Hepatocyte (in vitro differentiated cells): ENCODE measurements around the gene CFAP298. TPM values are rescaled to one million over a fixed set of nuclear protein-coding genes. Genes with fewer than 3 reads are reported as not detected.
"Not testable (repeated sequence)": the region's sequence is repeated elsewhere in the genome, so short reads cannot be mapped to it uniquely, and the experiment has no call there.

Experiments
- DNase-seq: peaks from one replicate; pipeline ENCODE4 v3.0.0-alpha.2; 2016; ENCODE audit warnings: low spot score
- H2AFZ ChIP-seq: fragments of 200-600 bp; sonication (generic); 2 replicates; pipeline ENCODE4 v1.6.0; 2016; ENCODE audit warnings: antibody characterized with exemption, mild to moderate bottlenecking
- H3K27ac ChIP-seq: fragments of 200-600 bp; sonication (generic); 2 replicates; pipeline ENCODE4 v1.5.1; 2016; ENCODE audit warnings: mild to moderate bottlenecking
- H3K27me3 ChIP-seq: fragments of 200-600 bp; sonication (generic); 2 replicates; pipeline ENCODE4 v1.6.1; 2016
- H3K36me3 ChIP-seq: fragments of 200-600 bp; sonication (generic); replicated peaks from 2 replicates; pipeline ENCODE4 v1.5.1; 2016; ENCODE audit warnings: low read depth; ENCODE audit not compliant: insufficient read depth
- H3K4me1 ChIP-seq: fragments of 200-600 bp; sonication (generic); 2 replicates; pipeline ENCODE4 v1.5.1; 2016; ENCODE audit warnings: mild to moderate bottlenecking, moderate library complexity; ENCODE audit not compliant: insufficient read depth
- H3K4me2 ChIP-seq: fragments of 200-600 bp; sonication (generic); 2 replicates; pipeline ENCODE4 v1.6.0; 2016
- H3K4me3 ChIP-seq: fragments of 200-600 bp; sonication (generic); 2 replicates; pipeline ENCODE4 v1.5.1; 2016; ENCODE audit warnings: mild to moderate bottlenecking
- H3K79me2 ChIP-seq: fragments of 200-600 bp; sonication (generic); 2 replicates; pipeline ENCODE4 v1.6.0; 2017; ENCODE audit warnings: mild to moderate bottlenecking
- H3K9me2 ChIP-seq: fragments of 200-600 bp; sonication (generic); replicated peaks from 2 replicates; pipeline ENCODE4 v1.6.0; 2017; ENCODE audit warnings: mild to moderate bottlenecking; ENCODE audit not compliant: insufficient read depth
- H3K9me3 ChIP-seq: fragments of 200-600 bp; sonication (generic); 2 replicates; pipeline ENCODE4 v1.5.1; 2016; ENCODE audit warnings: low read depth, mild to moderate bottlenecking
- H4K20me1 ChIP-seq: fragments of 200-600 bp; sonication (generic); 2 replicates; pipeline ENCODE4 v1.6.0; 2016; ENCODE audit warnings: mild to moderate bottlenecking; ENCODE audit not compliant: insufficient read depth, poor library complexity, severe bottlenecking
- EZH2 ChIP-seq: fragments of 200-600 bp; sonication (generic); IDR thresholded peaks from 2 replicates; pipeline ENCODE4 v1.6.1; 2016; ENCODE audit warnings: antibody characterized with exemption, mild to moderate bottlenecking, borderline replicate concordance
- EZH2phosphoT487 ChIP-seq: fragments of 200-600 bp; sonication (generic); IDR thresholded peaks from one replicate; pipeline ENCODE4 v1.6.1; 2018; ENCODE audit warnings: antibody characterized with exemption, mild to moderate bottlenecking, low read depth, moderate library complexity; ENCODE audit not compliant: unreplicated experiment, severe bottlenecking
- WGBS: methylation state at CpG from one replicate; pipeline ENCODE4 v1.1.6; 2016; ENCODE audit warnings: low lambda C conversion rate; ENCODE audit errors: missing lambda C conversion rate; 5-methylcytosine and 5-hydroxymethylcytosine counted together
- polyA plus RNA-seq: library from polyadenylated mRNA; unstranded; fragments of >200 nt; fragmentation: Nextera tagmentation; extraction: Ambion mirVana; gene quantifications from 2 replicates; pipeline ENCODE4 v1.2.1, GENCODE V29; 2016
- total RNA-seq: library from RNA; depleted of rRNA; stranded (reverse); fragments of >200 nt; gene quantifications from 2 replicates; pipeline ENCODE4 v1.2.3, GENCODE V29; 2014
- TF ChIP-seq, protein P1 (sequence below): fragments of 200-600 bp; sonication (generic); IDR thresholded peaks from 2 replicates; pipeline ENCODE4 v1.5.1; 2016; ENCODE audit warnings: antibody characterized with exemption, mild to moderate bottlenecking; ENCODE audit not compliant: poor library complexity

The CFAP298 gene
- total RNA-seq (32.6 and 35.7 TPM in 2 replicates), polyA plus RNA-seq (60.1 and 61.8 TPM in 2 replicates)

GRCh38 chr21:32612075-32612998 is at the start of gene CFAP298:
Gene CFAP298, minus strand, starts transcription at chr21:32612377. Its CDS starts 134 bp downstream, at chr21:32612243.
- H4K20me1 ChIP-seq = no peaks in the 10 kb centered on the region
- DNase-seq = peak; percentile 93
- WGBS = under 1% methylated on average over 81 of the region's 81 CpGs
- peaks cover 13% of the 10 kb centered on the region for H3K4me1 ChIP-seq
- H3K4me3 ChIP-seq = peak within 1 kb of the TSS; percentile 83
- no peaks in the 10 kb centered on the region for H3K36me3 ChIP-seq
- peak within 1 kb of the TSS; percentile 96 for H3K27ac ChIP-seq
- no peaks in the 10 kb centered on the region for H3K27me3 ChIP-seq
- H3K9me2 ChIP-seq = no peaks in the 10 kb centered on the region
- H3K9me3 ChIP-seq = no peaks in the 10 kb centered on the region
- no peak for TF ChIP-seq EZH2phosphoT487
- TF ChIP-seq EZH2 = no peak
- TF ChIP-seq, protein P1, sequence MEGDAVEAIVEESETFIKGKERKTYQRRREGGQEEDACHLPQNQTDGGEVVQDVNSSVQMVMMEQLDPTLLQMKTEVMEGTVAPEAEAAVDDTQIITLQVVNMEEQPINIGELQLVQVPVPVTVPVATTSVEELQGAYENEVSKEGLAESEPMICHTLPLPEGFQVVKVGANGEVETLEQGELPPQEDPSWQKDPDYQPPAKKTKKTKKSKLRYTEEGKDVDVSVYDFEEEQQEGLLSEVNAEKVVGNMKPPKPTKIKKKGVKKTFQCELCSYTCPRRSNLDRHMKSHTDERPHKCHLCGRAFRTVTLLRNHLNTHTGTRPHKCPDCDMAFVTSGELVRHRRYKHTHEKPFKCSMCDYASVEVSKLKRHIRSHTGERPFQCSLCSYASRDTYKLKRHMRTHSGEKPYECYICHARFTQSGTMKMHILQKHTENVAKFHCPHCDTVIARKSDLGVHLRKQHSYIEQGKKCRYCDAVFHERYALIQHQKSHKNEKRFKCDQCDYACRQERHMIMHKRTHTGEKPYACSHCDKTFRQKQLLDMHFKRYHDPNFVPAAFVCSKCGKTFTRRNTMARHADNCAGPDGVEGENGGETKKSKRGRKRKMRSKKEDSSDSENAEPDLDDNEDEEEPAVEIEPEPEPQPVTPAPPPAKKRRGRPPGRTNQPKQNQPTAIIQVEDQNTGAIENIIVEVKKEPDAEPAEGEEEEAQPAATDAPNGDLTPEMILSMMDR = no peak
- H2AFZ ChIP-seq = peak within 1 kb of the TSS; percentile 87
- peaks cover 30% of the 10 kb centered on the region for H3K79me2 ChIP-seq
- peak within 1 kb of the TSS; percentile 86 for H3K4me2 ChIP-seq

GRCh38 chr21:32661026-32661782 is 49.0 kb upstream of the CFAP298 start:
- not testable (repeated sequence) for H4K20me1 ChIP-seq, H3K79me2 ChIP-seq, H3K9me2 ChIP-seq, H3K4me3 ChIP-seq, H3K4me1 ChIP-seq, H3K36me3 ChIP-seq, H2AFZ ChIP-seq, H3K27ac ChIP-seq, H3K4me2 ChIP-seq, DNase-seq, H3K27me3 ChIP-seq
- 93% methylated on average over 13 of the region's 13 CpGs for WGBS
- H3K9me3 ChIP-seq = peaks cover 17% of the 10 kb centered on the region

- H3K27me3 ChIP-seq = no peaks in the 10 kb centered on the region
- TF ChIP-seq, protein P1 = no peak
- TF ChIP-seq EZH2 = no peak
- no peak for TF ChIP-seq EZH2phosphoT487
- no peak overlapping the region for H3K27ac ChIP-seq
- H4K20me1 ChIP-seq = no peaks in the 10 kb centered on the region
- no peak for DNase-seq
- no peak overlapping the region for H2AFZ ChIP-seq
- no peaks in the 10 kb centered on the region for H3K4me1 ChIP-seq
- WGBS = 85% methylated on average over 9 of the region's 9 CpGs
- no peak overlapping the region for H3K4me3 ChIP-seq
- H3K9me3 ChIP-seq = peaks cover 2% of the 10 kb centered on the region
- H3K36me3 ChIP-seq = no peaks in the 10 kb centered on the region
- H3K9me2 ChIP-seq = no peaks in the 10 kb centered on the region
- no peaks in the 10 kb centered on the region for H3K79me2 ChIP-seq
- H3K4me2 ChIP-seq = no peak overlapping the region
Measured at GRCh38 chr21:32658524-32658923, 46.3 kb upstream of the CFAP298 start.
